ENCODE measurements around the gene GLMP. TPM values are rescaled to one million over a fixed set of nuclear protein-coding genes. Genes with fewer than 3 reads are reported as not detected.

GLMP gene
- total and polyA plus RNA-seq, 2 donors (not counting 3 experiments of a cell fraction or from before 2014, with no cell fraction given): 84.3 to 109 TPM

GRCh38 chr1:156283521-156283920 lies 12.0 kb downstream of the GLMP start:
- DNase-seq (ENCODE audit: low read depth, low spot score): no peak
- Histone ChIP-seq H3K4me3 (replicated peaks in 1 of 3; ENCODE audit: insufficient read depth in 1 of 3, low read depth in 1 of 3, low read length in 3 of 3) (peak overlapping the region; percentile 65 to 95 (median 90)), H3K27ac (ENCODE audit: insufficient read depth, low read depth, low read length) (peak overlapping the region; percentile 69), H3K4me1 (ENCODE audit: control insufficient read depth, extremely low read depth, insufficient read depth, low read length) (peaks cover 14% of the 10 kb centered on the region), H2AFZ (ENCODE audit: low read depth, low read length) (peak overlapping the region; percentile 85), H3K36me3 (ENCODE audit: control insufficient read depth in 2 of 2, extremely low read depth in 1 of 2, insufficient read depth in 2 of 2, low read length in 2 of 2) (peaks cover 3 to 4% of the 10 kb centered on the region in 2 experiments), H3K4me2 (ENCODE audit: insufficient read depth, low read length) (peak overlapping the region; percentile 84), H4K20me1 (replicated peaks; ENCODE audit: control insufficient read depth, extremely low read depth, insufficient read depth, low read length) (peaks cover 2% of the 10 kb centered on the region), H3K79me2 (ENCODE audit: control insufficient read depth, insufficient read depth, low read length) (peaks cover 40% of the 10 kb centered on the region), H3K9me1 (replicated peaks; ENCODE audit: control insufficient read depth, extremely low read depth, insufficient read depth, low read length) (no peaks in the 10 kb centered on the region), H3K9ac (replicated peaks; ENCODE audit: extremely low read depth, insufficient read depth, low read length) (peak overlapping the region; percentile 93), H3K27me3 (ENCODE audit: control insufficient read depth in 2 of 2, insufficient read depth in 2 of 2, low read length in 2 of 2) (no peaks in the 10 kb centered on the region), H3K9me3 (replicated peaks; ENCODE audit: control insufficient read depth, insufficient read depth, low read length) (no peaks in the 10 kb centered on the region)
- ChIA-PET POLR2A (interaction anchor here (0.5 to 1.3 kb wide), 3 partner anchors 10 to 34 kb away, joined by 3 to 4 read pairs (median 3); partner anchors contain the start of gene GLMP), CTCF (interaction anchor here (0.8 to 3.2 kb wide), 7 partner anchors 11 to 187 kb away, joined by 3 to 10 read pairs (median 5); partner anchors contain the start of gene GLMP)
- no TSS peak for BruUV-seq (replicated peaks)
- FAIRE-seq: no peak
- dilution Hi-C loops (cut with MboI; ENCODE audit: extremely low pct_ligation_motif_present, low sequenced_read_pairs) (no loop called here), intact Hi-C loops (cut with micrococcal nuclease) (loop anchor here (1.0 kb wide), 1 partner anchor 8 kb away; no protein-coding TSS in a partner anchor)
- TF ChIP-seq POLR2AphosphoS5 (IDR thresholded peaks at IDR 0.05; ENCODE audit: insufficient read depth, low read depth, low read length) (no peak), GATA2 (IDR thresholded peaks at IDR 0.05; ENCODE audit: insufficient read depth, insufficient read length, low read depth, low read length) (no peak), CTCF (IDR thresholded peaks at IDR 0.05; ENCODE audit: extremely low read depth in 1 of 2, insufficient read depth in 1 of 2, low read depth in 1 of 2, low read length in 2 of 2) (no peak), MAX (IDR thresholded peaks at IDR 0.05; ENCODE audit: insufficient read depth, insufficient read length) (no peak), FOS (IDR thresholded peaks at IDR 0.05; ENCODE audit: borderline replicate concordance, insufficient read depth, low read length) (no peak), POLR2A (IDR thresholded peaks at IDR 0.05; ENCODE audit: low read depth, low read length) (no peak), MYC (IDR thresholded peaks at IDR 0.05; ENCODE audit: low read depth, low read length) (no peak)

Measured in endothelial cell of umbilical vein (primary cell).